Activated T-cell treated with anti-CD3 and anti-CD28 coated beads, Interleukin-2, amount 50 U/mL, for 48 hours (primary cell): ENCODE data around the gene PDE3B.
"Not testable (repeated sequence)": the region's sequence is repeated elsewhere in the genome, so short reads cannot be mapped to it uniquely, and the experiment has no call there.

Experiments used
- DNase-seq, 2 experiments: peaks; one replicate each; pipeline ENCODE4 v3.0.0-alpha.2; 2020

The PDE3B gene

DNA sequence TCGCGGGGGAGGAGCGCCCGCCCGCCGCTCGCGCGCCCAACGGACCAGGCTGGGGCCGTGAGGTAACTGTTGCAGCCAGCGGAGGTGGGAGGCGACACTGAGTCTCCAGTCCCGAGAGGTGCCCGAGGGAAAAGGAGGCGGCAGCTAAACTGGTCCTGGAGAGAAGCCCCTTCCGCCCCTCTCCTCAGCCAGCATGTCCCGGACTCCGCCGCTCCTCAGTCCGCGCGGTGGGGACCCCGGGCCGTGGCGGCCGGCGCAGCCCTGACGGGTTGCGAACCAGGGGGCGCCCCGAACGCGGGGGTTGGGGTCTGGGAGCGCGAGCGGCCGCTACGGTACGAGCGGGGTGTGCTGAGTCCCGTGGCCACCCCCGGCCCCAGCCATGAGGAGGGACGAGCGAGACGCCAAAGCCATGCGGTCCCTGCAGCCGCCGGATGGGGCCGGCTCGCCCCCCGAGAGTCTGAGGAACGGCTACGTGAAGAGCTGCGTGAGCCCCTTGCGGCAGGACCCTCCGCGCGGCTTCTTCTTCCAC, at the start of gene PDE3B:
TSS of gene PDE3B (plus strand) at position 108 of the 529 bp plus-strand sequence. CDS start at position 380, 272 bp downstream.
- DNase-seq: peak; percentile 84 to 87

GRCh38 chr11:14595261-14595660, 48.3 kb upstream of the PDE3B start:
- not testable (repeated sequence) for DNase-seq

DNA sequence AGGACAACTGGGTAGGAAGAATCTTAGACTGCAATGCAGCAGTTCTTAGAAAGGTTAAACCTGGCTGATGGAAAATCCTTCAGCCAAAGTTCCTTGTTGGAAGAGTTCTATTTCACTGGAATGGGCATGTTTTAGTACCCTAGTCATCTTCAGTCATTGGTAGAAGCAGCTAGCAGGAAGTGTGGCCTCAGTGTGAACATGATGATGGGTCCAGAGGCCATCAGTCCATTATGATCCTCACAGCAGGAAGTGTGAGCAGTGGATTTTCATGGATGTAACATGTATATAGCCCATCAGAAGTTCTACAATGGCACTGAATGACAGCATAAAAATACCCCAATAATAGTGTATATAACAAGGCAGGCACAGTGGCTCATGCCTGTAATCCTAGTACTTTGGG, 35.9 kb upstream of the PDE3B start:
- no peak for DNase-seq

- DNase-seq: no peak
Measured at GRCh38 chr11:14609902-14610301, 33.7 kb upstream of the PDE3B start.

DNA sequence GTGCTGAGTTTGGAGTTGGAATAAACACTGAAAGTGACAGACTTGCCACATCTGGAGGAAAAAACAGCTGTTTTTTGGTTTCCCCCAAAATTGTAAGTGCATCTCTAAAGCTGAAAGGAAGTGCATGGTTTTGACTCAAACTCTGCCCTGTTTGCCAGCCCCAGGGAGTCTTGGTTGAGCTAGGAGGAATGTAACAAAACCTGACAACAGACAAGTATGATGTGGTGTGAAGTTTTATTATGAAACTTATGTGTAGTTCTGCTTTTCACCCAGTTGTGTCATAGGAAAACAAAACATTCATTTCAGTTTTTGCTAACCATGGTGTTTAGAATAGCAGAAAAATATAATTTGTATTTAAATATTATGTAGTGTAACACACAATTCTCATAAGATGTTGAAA, 31.7 kb upstream of the PDE3B start:
- no peak for DNase-seq

- no peak for DNase-seq
Measured at GRCh38 chr11:14612694-14613093, 30.9 kb upstream of the PDE3B start.

DNA sequence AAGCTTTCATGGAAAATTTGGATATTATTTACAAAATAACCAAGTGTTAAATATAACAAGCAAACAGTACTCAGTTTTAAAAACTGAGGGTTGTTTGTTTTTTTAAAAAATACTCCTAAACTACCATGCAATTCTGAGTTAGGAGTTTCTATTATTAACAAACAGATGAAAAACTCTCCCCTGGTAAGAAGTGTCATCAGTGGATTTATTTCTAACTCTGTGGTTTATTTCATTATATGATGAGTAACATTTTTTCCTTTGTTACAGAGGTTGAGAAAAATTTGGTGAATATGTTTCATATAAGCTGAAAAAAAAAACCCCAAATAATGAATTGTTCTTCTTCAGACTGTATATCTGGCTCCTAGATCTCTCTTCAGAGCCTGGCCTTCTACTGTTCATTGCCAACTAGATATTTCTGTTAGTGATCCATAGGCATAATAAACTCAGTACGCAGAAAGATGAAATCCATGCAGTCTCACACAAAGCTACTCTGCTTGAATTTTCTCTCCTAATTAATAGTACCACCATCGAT, 29.4 kb upstream of the PDE3B start:
- no peak for DNase-seq

- DNase-seq: no peak
Measured at GRCh38 chr11:14617241-14618027, 26.2 kb upstream of the PDE3B start.

DNA sequence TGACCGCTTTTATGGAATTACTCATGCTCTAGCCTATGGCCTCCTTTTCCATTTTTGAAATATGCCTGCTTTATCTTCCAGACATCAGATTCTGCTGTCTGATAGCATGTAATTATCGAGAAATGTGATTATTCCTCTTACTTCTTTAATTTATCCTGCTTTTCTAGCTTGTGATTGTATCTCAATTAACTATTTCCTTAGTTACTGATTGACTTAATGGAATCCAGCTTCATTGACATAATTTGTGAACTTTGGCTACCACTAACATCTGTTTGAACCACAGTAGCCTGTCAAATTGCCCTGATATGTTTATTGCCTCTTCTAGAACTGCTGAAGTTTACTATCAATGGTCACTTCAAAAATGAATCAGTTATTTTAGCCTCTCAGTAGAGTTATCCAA, 25.5 kb upstream of the PDE3B start:
- DNase-seq: no peak

DNA sequence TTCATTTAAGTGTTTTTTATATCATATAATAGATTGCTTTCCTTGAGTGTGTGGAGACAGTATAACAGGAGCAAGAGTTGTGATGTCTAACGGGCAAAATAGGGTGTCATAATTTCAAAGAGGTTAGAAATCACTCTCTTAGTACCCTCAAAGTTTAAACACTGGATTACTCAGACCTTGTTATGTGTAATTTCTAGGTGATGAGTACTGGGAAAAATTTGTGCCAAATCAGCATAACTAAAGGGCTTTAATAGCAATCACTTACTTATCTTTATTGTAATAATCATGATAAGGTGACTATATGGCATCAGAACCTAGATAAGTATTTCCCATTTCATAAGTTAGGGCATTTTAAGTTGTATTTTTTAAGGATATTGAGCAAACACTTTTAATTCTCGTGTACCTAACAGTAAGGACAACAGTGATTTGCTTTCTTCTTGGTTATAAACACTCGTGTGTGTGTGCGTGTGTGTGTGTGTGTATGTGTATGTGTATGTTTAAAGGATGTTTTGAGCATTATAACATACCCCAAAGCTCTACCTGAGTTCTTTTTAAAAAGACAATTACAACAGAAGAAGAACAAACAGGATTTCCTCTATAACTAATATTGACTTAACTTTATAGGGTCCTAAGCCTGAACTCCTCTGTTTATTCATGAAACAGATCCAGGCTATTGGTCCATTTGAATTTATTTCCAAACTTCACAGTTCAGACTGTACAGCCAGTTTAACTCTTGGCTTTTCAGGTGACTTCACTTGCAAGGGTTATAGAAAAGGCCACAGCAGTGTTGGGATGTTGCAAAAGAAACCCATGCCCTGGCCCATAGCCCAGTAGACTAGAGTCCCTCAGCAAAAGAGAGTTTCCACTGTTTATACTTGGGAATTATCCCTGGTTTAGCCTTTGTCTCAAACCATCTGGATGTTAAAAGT, 23.7 kb upstream of the PDE3B start:
- no peak for DNase-seq

- no peak for DNase-seq
Measured at GRCh38 chr11:14622223-14622954, 21.2 kb upstream of the PDE3B start.

- no peak for DNase-seq
Measured at GRCh38 chr11:14623036-14623435, 20.6 kb upstream of the PDE3B start.

DNA sequence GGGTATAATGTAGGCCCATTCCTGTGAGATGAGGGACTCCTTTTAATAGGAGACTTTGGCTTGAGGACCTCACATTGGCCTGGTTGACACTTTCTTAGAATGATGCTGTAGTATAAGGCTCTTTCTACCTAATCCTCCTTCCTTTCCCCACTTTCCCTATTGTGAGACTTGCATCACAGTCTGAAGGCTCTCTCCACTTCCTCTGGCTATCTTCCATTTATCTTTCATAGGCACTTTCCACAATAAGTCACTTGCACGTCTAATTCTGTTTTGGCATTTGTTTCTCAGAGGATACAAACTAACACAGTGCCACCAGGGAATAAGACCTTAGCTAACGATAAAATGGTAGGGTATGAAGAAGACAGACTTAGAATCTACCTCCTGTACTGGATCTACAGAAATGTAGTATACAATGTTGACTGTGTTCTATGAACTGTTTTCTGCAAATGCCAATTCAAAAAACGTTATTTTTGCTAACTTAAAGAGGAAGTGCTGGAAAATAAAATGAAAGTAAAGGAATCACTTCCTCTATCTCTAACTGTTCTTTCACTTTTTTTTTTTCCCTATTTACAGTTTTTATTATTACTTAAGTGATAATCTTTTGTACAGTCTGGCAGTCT, 17.9 kb upstream of the PDE3B start:
- no peak for DNase-seq

DNA sequence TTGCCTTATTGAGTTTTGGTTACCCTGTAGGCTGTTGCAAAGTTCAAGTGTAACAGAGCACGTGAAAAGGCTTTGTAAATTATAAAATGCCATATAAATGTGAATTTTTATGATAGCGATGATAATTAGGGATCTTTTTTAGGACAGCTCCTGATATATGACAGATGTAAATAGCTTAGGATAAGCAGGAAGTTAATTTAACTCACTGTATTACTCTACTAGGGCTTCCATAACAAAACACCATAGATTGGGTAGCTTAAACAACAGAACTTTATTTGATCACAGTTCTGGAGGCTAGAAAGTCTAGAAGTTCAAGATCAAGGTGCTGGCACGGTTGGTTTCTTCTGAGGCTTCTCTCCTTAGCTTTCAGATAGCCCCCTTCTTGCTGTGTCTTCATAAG, 17.0 kb upstream of the PDE3B start:
- no peak for DNase-seq

- DNase-seq: not testable (repeated sequence)
Measured at GRCh38 chr11:14633506-14634224, 9.9 kb upstream of the PDE3B start.

- no peak for DNase-seq
Measured at GRCh38 chr11:14634813-14635212, 8.8 kb upstream of the PDE3B start.

DNA sequence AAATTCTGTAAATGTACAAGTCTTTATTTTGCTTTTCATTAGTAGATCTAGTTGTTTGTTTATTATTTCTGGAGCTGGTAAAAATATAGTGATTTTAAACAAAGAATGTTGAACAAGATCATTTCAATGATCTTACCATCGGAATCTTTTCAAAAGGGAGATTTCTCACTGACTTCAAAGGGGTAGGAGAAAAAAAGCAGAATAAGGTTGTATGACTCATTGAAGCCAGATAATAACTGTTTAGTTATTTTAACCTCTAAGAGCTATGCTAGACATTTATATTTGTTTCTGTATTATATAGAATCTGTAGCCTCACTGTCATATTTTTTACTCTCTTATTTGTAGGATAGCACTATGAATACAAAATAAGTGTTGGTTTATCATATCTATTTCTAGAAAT, 8.1 kb upstream of the PDE3B start:
- DNase-seq: no peak

- DNase-seq: no peak
Measured at GRCh38 chr11:14636119-14636518, 7.5 kb upstream of the PDE3B start.

DNA sequence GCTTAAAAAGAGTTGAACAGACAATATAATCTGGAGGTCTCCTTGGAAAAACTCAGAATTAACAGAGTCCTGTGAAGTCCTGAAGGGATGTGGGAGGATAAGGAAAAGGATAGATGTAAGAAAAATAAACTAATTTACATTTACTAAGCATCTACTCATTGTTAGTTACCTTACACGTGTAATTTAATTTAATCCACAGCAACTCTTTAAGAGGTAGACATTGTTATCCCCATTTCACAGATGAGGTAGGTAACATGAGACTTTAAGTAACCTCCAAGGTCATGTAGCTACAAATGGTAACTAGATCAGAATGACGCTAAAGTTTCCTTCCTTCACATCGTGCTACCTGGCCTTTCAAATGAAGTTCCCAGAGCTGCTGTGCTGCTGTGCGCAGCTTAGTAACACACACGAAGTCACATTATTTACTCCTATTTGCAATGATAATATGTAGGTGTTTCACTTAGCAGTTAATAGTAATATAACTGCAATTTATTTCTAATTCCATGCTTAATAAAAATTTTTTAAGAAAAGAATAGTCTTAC, 5.7 kb upstream of the PDE3B start:
- DNase-seq: no peak

DNA sequence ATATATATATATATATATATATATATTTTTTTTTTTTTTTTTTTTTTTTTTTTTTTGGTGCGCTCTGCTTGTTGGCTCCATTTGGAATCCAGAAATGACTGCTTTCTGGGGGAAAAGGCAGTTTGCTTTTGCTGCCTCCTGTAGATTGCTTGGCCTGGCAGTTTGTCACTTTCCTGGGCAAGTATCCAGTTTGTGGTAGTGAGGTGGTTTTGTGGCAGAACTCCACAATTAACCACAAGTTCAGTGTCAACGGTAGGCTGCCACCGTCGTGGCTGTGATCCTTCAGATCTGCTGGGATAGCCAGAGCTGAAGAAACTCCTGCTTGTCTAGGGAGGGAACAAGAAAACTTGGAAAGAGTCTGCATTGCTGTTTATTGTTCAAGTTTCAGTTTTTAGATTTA, 5.0 kb upstream of the PDE3B start:
- DNase-seq: no peak

DNA sequence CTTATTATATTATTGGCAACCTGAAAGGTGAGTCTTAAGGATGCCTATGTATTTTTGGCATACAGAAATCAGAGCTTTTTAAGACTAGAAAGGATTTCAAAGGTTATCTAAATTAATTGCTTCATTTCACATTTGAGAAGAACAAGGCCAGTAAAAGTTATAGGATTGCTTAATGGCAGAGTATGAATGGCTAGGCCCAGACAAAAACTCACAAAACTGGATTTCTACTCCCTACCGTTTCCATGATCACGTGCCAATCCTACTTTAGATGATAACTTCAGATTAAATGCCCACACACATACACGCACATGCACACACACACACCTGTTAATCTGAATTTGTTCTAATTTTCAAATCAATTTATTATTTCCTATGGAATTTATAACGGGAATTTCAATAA, 1.8 kb upstream of the PDE3B start:
- DNase-seq: no peak
